ENCODE results near the gene INTS3. TPM values are rescaled to one million over a fixed set of nuclear protein-coding genes. Genes with fewer than 3 reads are reported as not detected.

The INTS3 gene
- total RNA-seq, 4 donors from 2014 or later = 16.1 to 28.0 (median 19.9) TPM

- in situ Hi-C loops (cut with MboI; ENCODE audit: low sequenced_read_pairs in 4 of 4) = loop anchor here in 3 of 4 donors (25.0 kb wide), 1 partner anchor 110 kb away; the partner anchor contains the start of gene GATAD2B (in 3 of the 3)
- ATAC-seq = no peak
- H3K9me3 ChIP-seq = no peaks in the 10 kb centered on the region
These were observed 74.2 kb downstream of the INTS3 start for GRCh38 chr1:153801786-153802697.

GRCh38 chr1:153803470-153804056 is 75.7 kb downstream of the INTS3 start:
- TF ChIP-seq CTCF (IDR thresholded peaks at IDR 0.05 in 4 of 5, conservative IDR thresholded peaks at IDR 0.05 in 1 of 5) = no peak
- no peaks in the 10 kb centered on the region for H3K9me3 ChIP-seq
- in situ Hi-C loops (cut with MboI; ENCODE audit: low sequenced_read_pairs in 4 of 4) = loop anchor here in 3 of 4 donors (25.0 kb wide), 1 partner anchor 109 kb away; the partner anchor contains the start of gene GATAD2B (in 3 of the 3)
- peak overlapping the region; percentile 39 to 82 (median 68) for H3K27ac ChIP-seq
- no peaks in the 10 kb centered on the region for H3K27me3 ChIP-seq
- no peak overlapping the region for H3K4me3 ChIP-seq
- DNase-seq (no peak), ATAC-seq (no peak)
- peaks cover 0 to 30% of the 10 kb centered on the region in 2 donors for H3K4me1 ChIP-seq
- peaks cover 0 to 6% of the 10 kb centered on the region in 2 donors for H3K36me3 ChIP-seq
- intact Hi-C loops (cut with DNase I; ENCODE audit: low total_unique reads) = no loop called here

More at GRCh38 chr1:153801786-153802697, 74.2 kb downstream of the INTS3 start:
- intact Hi-C loops (cut with DNase I; ENCODE audit: low total_unique reads) = no loop called here
- no peak for TF ChIP-seq CTCF (IDR thresholded peaks at IDR 0.05 in 4 of 5, conservative IDR thresholded peaks at IDR 0.05 in 1 of 5)
- TF ChIP-seq POLR2A (IDR thresholded peaks at IDR 0.05) = no peak
- no peaks in the 10 kb centered on the region for H3K36me3 ChIP-seq
- no peaks in the 10 kb centered on the region for H3K27me3 ChIP-seq
- no peak overlapping the region for H3K4me3 ChIP-seq
- DNase-seq = no peak
- H3K4me1 ChIP-seq = peaks cover 0 to 30% of the 10 kb centered on the region in 2 donors
- H3K27ac ChIP-seq = no peak overlapping the region

- DNase-seq = no peak
- Histone ChIP-seq H3K9me3 (no peaks in the 10 kb centered on the region), H3K27me3 (no peaks in the 10 kb centered on the region), H3K36me3 (peaks cover 0 to 12% of the 10 kb centered on the region in 2 donors), H3K4me3 (no peak overlapping the region), H3K4me1 (peaks cover 0 to 30% of the 10 kb centered on the region in 2 donors), H3K27ac (peak overlapping the region; percentile 39 to 82 (median 68))
- intact Hi-C loops (cut with DNase I; ENCODE audit: low total_unique reads) (no loop called here), in situ Hi-C loops (cut with MboI; ENCODE audit: low sequenced_read_pairs in 4 of 4) (loop anchor here in 3 of 4 donors (25.0 kb wide), 1 partner anchor 108 kb away; the partner anchor contains the start of gene GATAD2B (in 3 of the 3))
- no peak for ATAC-seq
- TF ChIP-seq POLR2A (IDR thresholded peaks at IDR 0.05) = no peak
- TF ChIP-seq CTCF (IDR thresholded peaks at IDR 0.05 in 4 of 5, conservative IDR thresholded peaks at IDR 0.05 in 1 of 5) = no peak
These were observed 76.3 kb downstream of the INTS3 start for GRCh38 chr1:153804112-153804511.

- peak; percentile 92 for ATAC-seq
- intact Hi-C loops (cut with DNase I; ENCODE audit: low total_unique reads) = no loop called here
- peak; percentile 70 to 73 for DNase-seq
- Histone ChIP-seq H3K27ac (peak overlapping the region; percentile 15 to 82 (median 68)), H3K36me3 (peaks cover 0 to 22% of the 10 kb centered on the region in 2 donors), H3K27me3 (no peaks in the 10 kb centered on the region), H3K4me3 (no peak overlapping the region), H3K4me1 (peaks cover 0 to 30% of the 10 kb centered on the region in 2 donors), H3K9me3 (no peaks in the 10 kb centered on the region)
- TF ChIP-seq CTCF (IDR thresholded peaks at IDR 0.05 in 4 of 5, conservative IDR thresholded peaks at IDR 0.05 in 1 of 5) (no peak), POLR2A (IDR thresholded peaks at IDR 0.05) (no peak)
- in situ Hi-C loops (cut with MboI; ENCODE audit: low sequenced_read_pairs in 4 of 4) = loop anchor here in 3 of 4 donors (25.0 kb wide), 1 partner anchor 107 kb away; the partner anchor contains the start of gene GATAD2B (in 3 of the 3)
These were observed 77.3 kb downstream of the INTS3 start for GRCh38 chr1:153805042-153805745.
